Gastroesophageal sphincter (tissue), 4 donors: ENCODE results near the gene SRRT. TPM values are rescaled to one million over a fixed set of nuclear protein-coding genes. Genes with fewer than 3 reads are reported as not detected.

Experiments
- ATAC-seq: fragments of 150-250 bp; one replicate; pipeline ENCODE4 v1.9.1; 2016; ENCODE audit warnings: mild to moderate bottlenecking, moderate library complexity
- H3K27ac ChIP-seq, 4 donors: fragments of 200-600 bp; sonication (generic) in 3 of 4; 1 replicate in 3 of 4; 2 replicates in 1 of 4; pipeline ENCODE4 v1.5.1; 2016 to 2019
- H3K27me3 ChIP-seq: fragments of 200-600 bp; sonication (generic); one replicate; pipeline ENCODE4 v1.5.1; 2019
- H3K36me3 ChIP-seq, 2 donors: fragments of 200-600 bp; sonication (generic); one replicate each; pipeline ENCODE4 v1.5.1; 2019; ENCODE audit warnings: control low read depth in 1 of 2
- H3K4me1 ChIP-seq, 3 donors: fragments of 200-600 bp; sonication (generic); 1 replicate in 2 of 3; 2 replicates in 1 of 3; pipeline ENCODE4 v1.5.1; 2016 to 2019; ENCODE audit warnings: control low read depth in 2 of 3
- H3K4me3 ChIP-seq, 2 donors: fragments of 200-600 bp; sonication (generic); one replicate each; pipeline ENCODE4 v1.5.1; 2019; ENCODE audit warnings: mild to moderate bottlenecking in 1 of 2, moderate library complexity in 1 of 2
- H3K9me3 ChIP-seq, 3 donors: fragments of 200-600 bp; sonication (generic); one replicate each; pipeline ENCODE4 v1.5.1; 2017 to 2019; ENCODE audit warnings: control low read depth in 2 of 3
- EP300 ChIP-seq: sonication (generic); formaldehyde crosslinking; IDR thresholded peaks from one replicate; pipeline ENCODE4 v1.6.1; 2017; ENCODE audit warnings: antibody characterized with exemption, mild to moderate bottlenecking
- POLR2A ChIP-seq, 2 donors: fragments of 450-650 bp; IDR thresholded peaks; one replicate each; pipeline ENCODE4 v1.6.1; 2017; ENCODE audit warnings: antibody characterized with exemption in 2 of 2, mild to moderate bottlenecking in 2 of 2, moderate library complexity in 1 of 2
- POLR2AphosphoS5 ChIP-seq: sonication (generic); formaldehyde crosslinking; IDR thresholded peaks from one replicate; pipeline ENCODE4 v1.6.1; 2017; ENCODE audit warnings: antibody characterized with exemption
- WGBS, 2 donors: methylation state at CpG; one replicate each; pipeline ENCODE4 v1.1.5; 2018; ENCODE audit warnings: low coverage in 1 of 2; 5-methylcytosine and 5-hydroxymethylcytosine counted together
- total RNA-seq, 4 donors: library from RNA; depleted of rRNA; stranded (reverse); fragments of >200 nt; gene quantifications; one replicate each; pipeline ENCODE4 v1.1.0, GENCODE V29; 2016
- TF ChIP-seq, protein P1 (sequence below), 4 experiments: fragments of 200-600 bp in 2 of 4; fragments of 450-650 bp in 2 of 4; sonication (generic) in 1 of 4; IDR thresholded peaks; one replicate each; pipeline ENCODE4 v1.5.1; 2017 to 2019; ENCODE audit warnings: antibody characterized with exemption in 4 of 4, mild to moderate bottlenecking in 2 of 4, moderate library complexity in 2 of 4

The SRRT gene
- total RNA-seq, 4 donors from 2014 or later, result 47.5 to 73.4 (median 57.0) TPM

DNA sequence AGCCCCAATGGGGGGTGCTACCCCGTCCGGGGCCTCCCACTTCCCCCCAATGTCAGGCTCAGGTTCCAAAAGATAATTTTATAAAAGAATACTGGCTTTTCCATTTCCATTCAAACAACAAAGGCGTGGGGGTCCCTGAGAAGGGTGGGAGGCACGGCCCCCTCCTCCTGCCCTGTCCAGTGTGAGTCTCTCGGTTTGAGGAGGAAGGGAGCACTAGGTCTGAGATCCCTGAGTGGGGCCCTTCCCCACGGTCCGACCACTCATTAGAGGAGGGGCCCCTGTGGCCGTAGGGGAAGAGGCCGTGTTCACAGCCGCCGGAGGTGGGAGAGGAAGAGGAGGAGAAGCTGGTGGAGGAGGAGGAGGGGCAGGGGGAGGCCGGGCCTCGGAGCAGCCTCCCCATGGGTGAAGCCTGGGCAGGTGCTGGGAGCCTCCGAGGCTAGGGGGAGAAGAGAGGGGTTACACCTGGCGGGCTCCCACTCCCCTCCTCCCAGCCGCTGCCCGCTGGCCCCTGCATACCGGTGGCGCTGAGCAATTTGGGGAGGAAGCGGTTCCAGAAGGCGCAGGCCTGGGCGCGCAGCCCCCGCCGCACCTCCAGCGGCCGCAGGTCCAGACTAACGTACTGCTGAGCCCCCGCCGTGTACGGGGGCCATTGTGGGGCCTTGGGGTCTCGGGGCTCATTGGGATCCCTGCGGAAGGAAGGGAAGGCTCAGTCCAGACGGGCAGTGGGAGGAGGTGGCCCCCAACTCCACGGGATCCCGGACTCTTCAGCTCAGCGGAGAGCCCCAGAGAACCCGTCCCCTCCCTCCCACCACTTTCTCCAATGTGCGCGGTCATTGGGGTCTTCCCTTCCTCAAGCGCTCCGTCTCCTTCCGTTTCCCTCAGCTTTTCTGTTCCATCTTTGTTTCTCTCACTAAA is 16.0 kb downstream of the SRRT start:
- Histone ChIP-seq H3K9me3 (no peaks in the 10 kb centered on the region), H3K27ac (peak overlapping the region; percentile 76 to 92 (median 86)), H3K4me1 (peaks cover 0 to 66% (median 37%) of the 10 kb centered on the region in 3 donors), H3K36me3 (peaks cover 0 to 28% of the 10 kb centered on the region in 2 donors), H3K27me3 (peaks cover 20% of the 10 kb centered on the region), H3K4me3 (peak overlapping the region; percentile 46 to 75)
- WGBS, 2 donors, result 23 to 32% methylated on average over 11 to 13 of the region's 43 CpGs
- ATAC-seq, result no peak
- TF ChIP-seq POLR2A (IDR thresholded peaks at IDR 0.05), result no peak
- TF ChIP-seq EP300, result no peak
- TF ChIP-seq, protein P1, sequence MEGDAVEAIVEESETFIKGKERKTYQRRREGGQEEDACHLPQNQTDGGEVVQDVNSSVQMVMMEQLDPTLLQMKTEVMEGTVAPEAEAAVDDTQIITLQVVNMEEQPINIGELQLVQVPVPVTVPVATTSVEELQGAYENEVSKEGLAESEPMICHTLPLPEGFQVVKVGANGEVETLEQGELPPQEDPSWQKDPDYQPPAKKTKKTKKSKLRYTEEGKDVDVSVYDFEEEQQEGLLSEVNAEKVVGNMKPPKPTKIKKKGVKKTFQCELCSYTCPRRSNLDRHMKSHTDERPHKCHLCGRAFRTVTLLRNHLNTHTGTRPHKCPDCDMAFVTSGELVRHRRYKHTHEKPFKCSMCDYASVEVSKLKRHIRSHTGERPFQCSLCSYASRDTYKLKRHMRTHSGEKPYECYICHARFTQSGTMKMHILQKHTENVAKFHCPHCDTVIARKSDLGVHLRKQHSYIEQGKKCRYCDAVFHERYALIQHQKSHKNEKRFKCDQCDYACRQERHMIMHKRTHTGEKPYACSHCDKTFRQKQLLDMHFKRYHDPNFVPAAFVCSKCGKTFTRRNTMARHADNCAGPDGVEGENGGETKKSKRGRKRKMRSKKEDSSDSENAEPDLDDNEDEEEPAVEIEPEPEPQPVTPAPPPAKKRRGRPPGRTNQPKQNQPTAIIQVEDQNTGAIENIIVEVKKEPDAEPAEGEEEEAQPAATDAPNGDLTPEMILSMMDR (IDR thresholded peaks at IDR 0.05), result no peak
- no peak for TF ChIP-seq POLR2AphosphoS5

DNA sequence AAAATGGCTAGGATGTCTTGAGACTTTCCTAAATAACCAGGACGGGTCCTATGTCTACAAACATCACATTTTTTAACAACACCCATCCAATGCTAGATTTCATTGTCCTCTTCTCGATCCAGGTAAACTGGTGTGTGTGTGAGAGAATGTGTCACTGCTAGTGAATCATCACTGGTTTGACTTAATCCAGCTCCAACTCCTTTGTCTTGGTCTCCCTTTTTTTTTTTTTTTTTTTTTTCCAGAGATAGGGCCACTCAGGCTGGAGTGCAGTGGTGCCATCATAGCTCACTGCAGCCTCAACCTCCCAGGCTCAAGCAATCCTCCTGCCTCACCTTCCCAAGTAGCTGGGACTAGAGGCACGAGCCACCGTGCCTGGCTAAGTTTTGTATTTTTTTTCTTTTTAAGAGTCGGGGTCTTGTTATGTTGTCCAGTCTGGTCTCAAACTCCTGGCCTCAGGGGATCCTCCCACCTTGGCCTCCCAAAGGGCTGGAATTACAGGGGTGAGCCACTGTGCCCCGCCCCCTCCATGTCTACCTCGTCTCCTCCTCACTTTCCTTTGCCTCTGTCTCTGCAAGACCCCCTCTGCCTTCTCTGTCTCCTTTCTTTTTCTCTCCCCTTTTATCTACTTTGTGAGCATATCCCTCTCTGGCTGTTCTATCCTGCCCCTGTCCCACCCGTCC is 16.8 kb downstream of the SRRT start:
- H3K27ac ChIP-seq, result no peak overlapping the region

DNA sequence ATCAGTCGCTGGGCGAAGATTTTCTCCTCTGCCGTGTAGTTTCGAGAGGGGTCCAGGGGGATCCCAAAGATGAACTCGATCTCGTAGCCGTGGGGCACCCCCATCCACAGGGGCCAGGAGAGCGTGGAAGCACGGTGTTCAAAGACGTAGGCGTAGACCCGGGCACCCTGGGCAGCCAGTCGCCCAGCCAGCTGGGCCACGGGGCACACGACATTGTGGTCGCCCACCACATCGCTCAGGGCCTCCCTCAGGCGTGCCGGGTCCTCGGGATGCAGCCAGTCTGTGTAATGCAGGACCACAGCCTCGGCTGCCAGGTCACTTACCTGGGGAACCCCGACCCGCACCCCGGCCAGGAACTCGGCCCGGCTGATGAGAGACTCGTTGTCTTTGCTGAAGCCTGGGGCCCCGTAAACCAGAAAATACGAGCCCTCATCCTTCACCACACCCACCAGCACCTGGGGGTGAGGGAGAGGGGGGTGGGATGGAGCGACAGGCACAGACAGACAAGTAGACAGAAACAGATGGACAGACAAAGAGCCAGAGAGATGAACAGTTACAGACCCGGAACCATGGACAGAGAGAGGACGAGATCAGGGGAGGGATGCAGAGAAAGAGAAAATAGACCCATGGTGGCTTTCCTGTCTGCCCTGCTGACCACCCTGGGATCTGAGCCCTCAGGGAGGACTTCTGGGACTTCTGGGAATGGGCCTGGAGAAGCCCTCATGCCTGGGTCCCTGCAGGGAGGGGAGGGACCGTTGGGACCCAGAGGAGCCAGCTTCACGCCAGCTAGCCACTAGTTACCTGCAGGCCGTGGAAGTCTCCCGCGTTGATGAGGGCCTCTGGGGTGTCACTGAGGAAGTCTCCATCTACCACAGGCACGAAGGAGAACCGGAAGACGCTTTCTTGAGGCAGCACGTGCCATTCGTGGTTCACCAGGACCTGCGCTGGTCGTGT is 17.7 kb downstream of the SRRT start:
- 50 to 78% methylated on average over 1 to 6 of the region's 44 CpGs for WGBS, 2 donors
- H3K27ac ChIP-seq, result no peak overlapping the region

More for the DNA sequence above, 16.8 kb downstream of the SRRT start:
- no peak overlapping the region for H3K4me3 ChIP-seq
- WGBS, 2 donors, result 69 to 75% methylated on average over 4 to 7 of the region's 8 CpGs
- no peak for TF ChIP-seq POLR2A (IDR thresholded peaks at IDR 0.05)
- TF ChIP-seq EP300, result no peak
- TF ChIP-seq POLR2AphosphoS5, result no peak
- TF ChIP-seq, protein P1 (IDR thresholded peaks at IDR 0.05), result no peak
- no peaks in the 10 kb centered on the region for H3K9me3 ChIP-seq
- ATAC-seq, result no peak
- H3K4me1 ChIP-seq, result peaks cover 0 to 68% (median 41%) of the 10 kb centered on the region in 3 donors
- H3K27me3 ChIP-seq, result peaks cover 28% of the 10 kb centered on the region
- peaks cover 0 to 20% of the 10 kb centered on the region in 2 donors for H3K36me3 ChIP-seq

DNA sequence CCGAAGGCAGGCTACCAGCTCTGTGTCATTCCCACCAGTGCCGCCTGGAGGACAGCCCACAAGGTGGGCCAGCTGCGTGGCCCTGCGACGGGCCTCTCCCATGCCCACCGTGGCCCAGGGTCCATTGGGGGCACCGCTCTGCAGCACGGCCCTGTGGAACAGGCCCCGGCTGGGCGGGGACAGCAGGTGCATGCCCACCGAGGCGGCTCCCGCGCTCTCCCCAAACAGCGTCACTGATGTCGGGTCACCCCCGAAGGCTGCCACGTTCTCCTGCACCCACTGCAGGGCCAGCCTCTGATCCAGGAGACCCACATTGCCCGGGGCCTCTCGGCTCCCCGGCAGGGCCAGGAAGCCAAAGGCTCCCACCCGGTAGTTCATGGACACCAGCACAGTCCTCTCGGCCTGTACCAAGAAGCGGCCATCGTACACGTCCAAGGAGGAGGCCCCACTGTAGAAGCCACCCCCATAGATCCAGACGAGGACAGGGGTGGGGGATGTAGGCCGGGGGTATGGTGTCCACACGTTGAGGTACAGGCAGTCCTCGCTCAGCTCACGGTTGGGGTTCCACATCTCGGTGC is 18.5 kb downstream of the SRRT start:
- peaks cover 45% of the 10 kb centered on the region for H3K27me3 ChIP-seq
- WGBS, 2 donors, result no CpG with 5 or more reads among the region's 32 CpGs
- ATAC-seq, result no peak
- H3K27ac ChIP-seq, result no peak overlapping the region
- no peak overlapping the region for H3K4me3 ChIP-seq
- H3K36me3 ChIP-seq, result peaks cover 0 to 3% of the 10 kb centered on the region in 2 donors
- peaks cover 0 to 60% (median 41%) of the 10 kb centered on the region in 3 donors for H3K4me1 ChIP-seq
- no peaks in the 10 kb centered on the region for H3K9me3 ChIP-seq
- no peak for TF ChIP-seq POLR2AphosphoS5
- TF ChIP-seq EP300, result no peak
- no peak for TF ChIP-seq POLR2A (IDR thresholded peaks at IDR 0.05)
- TF ChIP-seq, protein P1 (IDR thresholded peaks at IDR 0.05), result no peak

More for the DNA sequence above, 17.7 kb downstream of the SRRT start:
- no peak for TF ChIP-seq EP300
- no peak for TF ChIP-seq POLR2AphosphoS5
- TF ChIP-seq, protein P1 (IDR thresholded peaks at IDR 0.05), result no peak
- TF ChIP-seq POLR2A (IDR thresholded peaks at IDR 0.05), result no peak
- H3K9me3 ChIP-seq, result no peaks in the 10 kb centered on the region
- no peak overlapping the region for H3K4me3 ChIP-seq
- no peak for ATAC-seq
- H3K36me3 ChIP-seq, result peaks cover 0 to 11% of the 10 kb centered on the region in 2 donors
- H3K27me3 ChIP-seq, result peaks cover 38% of the 10 kb centered on the region
- peaks cover 0 to 68% (median 44%) of the 10 kb centered on the region in 3 donors for H3K4me1 ChIP-seq
